Activated effector memory CD4-positive, alpha-beta T cell treated with anti-CD3 and anti-CD28 coated beads, Interleukin-2, amount 50 U/mL, for 16 hours (primary cell): Measurements from ENCODE around the gene BNC2.

Experiments used
- DNase-seq: peaks from one replicate; pipeline ENCODE4 v3.0.0-alpha.2; 2020

The BNC2 gene

GRCh38 chr9:16624744-16625117 lies 245.7 kb downstream of the BNC2 start:
- no peak for DNase-seq

- DNase-seq, result no peak
Measured at GRCh38 chr9:16623989-16624743, 246.3 kb downstream of the BNC2 start.

GRCh38 chr9:16622541-16622940 lies 247.9 kb downstream of the BNC2 start:
- no peak for DNase-seq

- DNase-seq, result no peak
Measured at GRCh38 chr9:16619914-16620520, 250.5 kb downstream of the BNC2 start.

- DNase-seq, result no peak
Measured at GRCh38 chr9:16619402-16619801, 251.1 kb downstream of the BNC2 start.

- no peak for DNase-seq
Measured at GRCh38 chr9:16618524-16618923, 251.9 kb downstream of the BNC2 start.

- DNase-seq, result no peak
Measured at GRCh38 chr9:16616686-16617085, 253.8 kb downstream of the BNC2 start.

GRCh38 chr9:16615451-16615850 lies 255.0 kb downstream of the BNC2 start:
- no peak for DNase-seq

GRCh38 chr9:16613605-16614004 lies 256.9 kb downstream of the BNC2 start:
- DNase-seq, result no peak

- no peak for DNase-seq
Measured at GRCh38 chr9:16613051-16613450, 257.4 kb downstream of the BNC2 start.

- DNase-seq, result no peak
Measured at GRCh38 chr9:16612627-16613026, 257.8 kb downstream of the BNC2 start.

- no peak for DNase-seq
Measured at GRCh38 chr9:16611983-16612382, 258.5 kb downstream of the BNC2 start.

- DNase-seq, result no peak
Measured at GRCh38 chr9:16611001-16611400, 259.5 kb downstream of the BNC2 start.

GRCh38 chr9:16610538-16610937 lies 259.9 kb downstream of the BNC2 start:
- no peak for DNase-seq

- no peak for DNase-seq
Measured at GRCh38 chr9:16608906-16609305, 261.6 kb downstream of the BNC2 start.

GRCh38 chr9:16602494-16602893 lies 268.0 kb downstream of the BNC2 start:
- DNase-seq, result no peak

- DNase-seq, result no peak
Measured at GRCh38 chr9:16601991-16602390, 268.5 kb downstream of the BNC2 start.

- DNase-seq, result no peak
Measured at GRCh38 chr9:16598316-16598715, 272.2 kb downstream of the BNC2 start.

- DNase-seq, result no peak
Measured at GRCh38 chr9:16597136-16597535, 273.3 kb downstream of the BNC2 start.

- no peak for DNase-seq
Measured at GRCh38 chr9:16595227-16595626, 275.2 kb downstream of the BNC2 start.

- no peak for DNase-seq
Measured at GRCh38 chr9:16594787-16595186, 275.7 kb downstream of the BNC2 start.

- no peak for DNase-seq
Measured at GRCh38 chr9:16593746-16594145, 276.7 kb downstream of the BNC2 start.

- no peak for DNase-seq
Measured at GRCh38 chr9:16591092-16591491, 279.4 kb downstream of the BNC2 start.

GRCh38 chr9:16585591-16585990 lies 284.9 kb downstream of the BNC2 start:
- DNase-seq, result no peak

GRCh38 chr9:16579872-16580432 lies 290.5 kb downstream of the BNC2 start:
- no peak for DNase-seq
